GM21381 (cell line): ENCODE data around the gene SASH3.
A peak's percentile ranks its signal among the peaks of the same experiment; 100 is the strongest.

Source experiments
- ATAC-seq: cut with Tn5 transposase; IDR thresholded peaks from one replicate; pipeline ENCODE4 v1.9.1; 2021; ENCODE audit warnings: mild to moderate bottlenecking, moderate library complexity; ENCODE audit not compliant: unreplicated experiment

SASH3 gene

GRCh38 chrX:129755779-129756650, 23.7 kb upstream of the SASH3 start:
- no peak for ATAC-seq

- ATAC-seq: no peak
Measured at GRCh38 chrX:129759576-129760061, 20.1 kb upstream of the SASH3 start.

GRCh38 chrX:129760155-129760554, 19.6 kb upstream of the SASH3 start:
- no peak for ATAC-seq

GRCh38 chrX:129760981-129761380, 18.8 kb upstream of the SASH3 start:
- no peak for ATAC-seq

GRCh38 chrX:129761596-129761995, 18.2 kb upstream of the SASH3 start:
- no peak for ATAC-seq

- ATAC-seq: no peak
Measured at GRCh38 chrX:129762448-129762847, 17.3 kb upstream of the SASH3 start.

GRCh38 chrX:129763666-129764065, 16.1 kb upstream of the SASH3 start:
- ATAC-seq: no peak

GRCh38 chrX:129768186-129768585, 11.6 kb upstream of the SASH3 start:
- no peak for ATAC-seq

- ATAC-seq: no peak
Measured at GRCh38 chrX:129768586-129769466, 10.9 kb upstream of the SASH3 start.

GRCh38 chrX:129769467-129770154, 10.1 kb upstream of the SASH3 start:
- peak; percentile 52 for ATAC-seq

GRCh38 chrX:129771266-129771995, 8.3 kb upstream of the SASH3 start:
- ATAC-seq: no peak

- ATAC-seq: peak; percentile 61
Measured at GRCh38 chrX:129772796-129773431, 6.8 kb upstream of the SASH3 start.

- no peak for ATAC-seq
Measured at GRCh38 chrX:129773649-129774458, 5.9 kb upstream of the SASH3 start.

- ATAC-seq: peak; percentile 21
Measured at GRCh38 chrX:129777218-129778030, 2.3 kb upstream of the SASH3 start.

- ATAC-seq: no peak
Measured at GRCh38 chrX:129779086-129779672, 570 bp upstream of the SASH3 start.

- no peak for ATAC-seq
Measured at GRCh38 chrX:129780441-129781105, 824 bp downstream of the SASH3 start.

GRCh38 chrX:129781134-129781672, 1.5 kb downstream of the SASH3 start:
- peak; percentile 62 for ATAC-seq
